ENCODE results near the gene L3MBTL4.

L3MBTL4 gene

DNA sequence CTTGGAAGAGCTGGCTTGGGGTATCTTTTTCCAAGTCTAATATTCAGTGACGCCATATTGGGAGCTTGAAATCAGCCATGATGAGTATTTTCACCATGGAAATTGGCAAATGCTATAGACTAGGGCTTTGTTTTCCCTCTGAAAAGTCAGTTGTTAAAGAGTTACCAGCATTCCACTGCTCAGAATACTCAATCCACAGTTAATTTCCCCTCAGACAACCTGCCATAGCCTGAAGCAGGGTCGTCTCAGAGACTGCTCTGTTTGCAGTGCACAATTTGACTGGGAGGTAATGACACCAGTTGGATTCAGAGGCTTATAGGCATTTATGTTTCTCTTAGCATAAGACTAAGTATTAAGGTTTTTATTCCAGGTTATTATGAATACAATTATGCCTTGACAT is 483.9 kb downstream of the L3MBTL4 start:
- ChIA-PET POLR2A (no interaction called here), CTCF (no interaction called here)
- WGBS (ENCODE audit: insufficient coverage) = 85% methylated on average over 2 of the region's 2 CpGs

DNA sequence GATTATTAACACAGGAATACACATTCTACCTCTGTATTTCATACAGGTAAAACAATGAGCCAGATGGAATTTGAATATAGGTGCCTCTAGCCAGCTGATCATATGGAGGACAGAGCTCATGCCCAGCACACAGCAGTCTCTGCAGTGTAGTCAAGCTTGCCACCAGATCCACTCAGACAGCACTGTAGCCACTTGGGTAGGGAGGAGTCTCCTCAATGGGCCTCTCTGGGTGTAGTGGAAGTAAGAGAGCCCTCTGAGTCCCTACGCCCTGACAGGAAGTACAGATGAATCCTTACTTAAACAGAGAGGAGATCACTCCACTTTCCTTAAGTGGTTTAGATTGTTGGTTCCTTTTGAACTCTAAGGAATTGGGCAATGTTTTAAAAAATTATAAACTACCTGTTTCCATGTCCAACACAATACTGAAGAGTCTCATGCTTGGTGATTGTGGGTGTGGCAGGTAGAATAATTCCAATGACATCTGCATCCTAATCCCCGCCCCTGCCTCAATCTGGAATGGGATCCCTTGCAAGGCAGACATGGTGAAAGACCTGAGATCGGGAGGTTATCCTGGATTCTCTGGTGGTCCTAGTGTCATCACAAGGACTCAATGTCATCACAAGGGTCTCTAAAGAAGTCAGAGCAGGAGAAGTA is 496.4 kb downstream of the L3MBTL4 start:
- Histone ChIP-seq H3K9me3 (ENCODE audit: control extremely low read depth in 1 of 5, control insufficient read depth in 4 of 5, insufficient read depth in 2 of 5, low read depth in 1 of 5, low read length in 4 of 5) (no peaks in the 10 kb centered on the region), H3K27ac (ENCODE audit: insufficient read depth in 1 of 2, low read depth in 1 of 2, low read length in 2 of 2, poor library complexity in 1 of 2, severe bottlenecking in 2 of 2) (no peak overlapping the region), H3K4me1 (ENCODE audit: control extremely low read depth in 1 of 4, control insufficient read depth in 4 of 4, insufficient read depth in 4 of 4, low read length in 3 of 4) (no peaks in the 10 kb centered on the region), H3K4me3 (ENCODE audit: control insufficient read depth in 1 of 7, extremely low read depth in 1 of 7, insufficient read depth in 4 of 7, low read depth in 2 of 7, low read length in 6 of 7) (no peak overlapping the region), H3K36me3 (ENCODE audit: control insufficient read depth in 4 of 4, insufficient read depth in 4 of 4, low read length in 3 of 4) (no peaks in the 10 kb centered on the region), H3K27me3 (replicated peaks in 2 of 5; ENCODE audit: control insufficient read depth in 4 of 5, insufficient read depth in 5 of 5, low read length in 4 of 5) (peaks cover 0 to 4% (median 3%) of the 10 kb centered on the region in 5 experiments)
- DNase-seq = no peak
- 88% methylated on average over 1 of the region's 3 CpGs for WGBS (ENCODE audit: insufficient coverage)
- CTCF ChIA-PET = no interaction called here
- POLR2A ChIA-PET = no interaction called here

More for the DNA sequence above, 483.9 kb downstream of the L3MBTL4 start:
- Histone ChIP-seq H3K27ac (ENCODE audit: insufficient read depth in 1 of 2, low read depth in 1 of 2, low read length in 2 of 2, poor library complexity in 1 of 2, severe bottlenecking in 2 of 2) (no peak overlapping the region), H3K36me3 (ENCODE audit: control insufficient read depth in 4 of 4, insufficient read depth in 4 of 4, low read length in 3 of 4) (no peaks in the 10 kb centered on the region), H3K27me3 (replicated peaks in 2 of 5; ENCODE audit: control insufficient read depth in 4 of 5, insufficient read depth in 5 of 5, low read length in 4 of 5) (peaks cover 0 to 5% (median 2%) of the 10 kb centered on the region in 5 experiments), H3K4me1 (ENCODE audit: control extremely low read depth in 1 of 4, control insufficient read depth in 4 of 4, insufficient read depth in 4 of 4, low read length in 3 of 4) (no peaks in the 10 kb centered on the region), H3K4me3 (ENCODE audit: control insufficient read depth in 1 of 7, extremely low read depth in 1 of 7, insufficient read depth in 4 of 7, low read depth in 2 of 7, low read length in 6 of 7) (no peak overlapping the region), H3K9me3 (ENCODE audit: control extremely low read depth in 1 of 5, control insufficient read depth in 4 of 5, insufficient read depth in 2 of 5, low read depth in 1 of 5, low read length in 4 of 5) (peaks cover 0 to 5% (median 0%) of the 10 kb centered on the region in 5 experiments)
- DNase-seq = no peak

DNA sequence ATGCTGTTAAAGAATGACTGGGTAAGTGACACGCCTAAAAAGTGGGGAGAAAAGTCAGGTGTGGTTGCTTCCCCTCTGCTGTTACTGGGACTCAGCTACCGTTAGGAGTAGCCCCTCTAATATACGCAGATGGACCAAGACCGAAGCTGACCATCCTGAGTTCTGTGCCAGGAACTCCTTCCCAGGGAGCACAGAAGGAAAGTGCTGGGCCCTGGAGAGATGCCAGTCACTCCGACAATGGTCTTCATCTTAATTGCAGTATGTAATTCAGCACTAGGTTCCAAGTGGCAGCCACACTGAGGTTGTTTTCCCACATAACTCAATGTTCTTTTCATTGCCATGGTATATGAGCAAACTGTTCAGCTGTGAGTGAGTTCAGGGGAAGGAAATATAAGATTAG is 499.8 kb downstream of the L3MBTL4 start:
- H3K27ac ChIP-seq (ENCODE audit: insufficient read depth in 1 of 2, low read depth in 1 of 2, low read length in 2 of 2, poor library complexity in 1 of 2, severe bottlenecking in 2 of 2) = no peak overlapping the region
- no peak for DNase-seq
- H3K4me3 ChIP-seq (ENCODE audit: control insufficient read depth in 1 of 7, extremely low read depth in 1 of 7, insufficient read depth in 4 of 7, low read depth in 2 of 7, low read length in 6 of 7) = no peak overlapping the region
- peaks cover 0 to 4% (median 3%) of the 10 kb centered on the region in 5 experiments for H3K27me3 ChIP-seq (replicated peaks in 2 of 5; ENCODE audit: control insufficient read depth in 4 of 5, insufficient read depth in 5 of 5, low read length in 4 of 5)
- 100% methylated on average over 2 of the region's 5 CpGs for WGBS (ENCODE audit: insufficient coverage)
- ChIA-PET CTCF (no interaction called here), POLR2A (no interaction called here)
- H3K9me3 ChIP-seq (ENCODE audit: control extremely low read depth in 1 of 5, control insufficient read depth in 4 of 5, insufficient read depth in 2 of 5, low read depth in 1 of 5, low read length in 4 of 5) = no peaks in the 10 kb centered on the region
- H3K36me3 ChIP-seq (ENCODE audit: control insufficient read depth in 4 of 4, insufficient read depth in 4 of 4, low read length in 3 of 4) = no peaks in the 10 kb centered on the region
- H3K4me1 ChIP-seq (ENCODE audit: control extremely low read depth in 1 of 4, control insufficient read depth in 4 of 4, insufficient read depth in 4 of 4, low read length in 3 of 4) = no peaks in the 10 kb centered on the region

DNA sequence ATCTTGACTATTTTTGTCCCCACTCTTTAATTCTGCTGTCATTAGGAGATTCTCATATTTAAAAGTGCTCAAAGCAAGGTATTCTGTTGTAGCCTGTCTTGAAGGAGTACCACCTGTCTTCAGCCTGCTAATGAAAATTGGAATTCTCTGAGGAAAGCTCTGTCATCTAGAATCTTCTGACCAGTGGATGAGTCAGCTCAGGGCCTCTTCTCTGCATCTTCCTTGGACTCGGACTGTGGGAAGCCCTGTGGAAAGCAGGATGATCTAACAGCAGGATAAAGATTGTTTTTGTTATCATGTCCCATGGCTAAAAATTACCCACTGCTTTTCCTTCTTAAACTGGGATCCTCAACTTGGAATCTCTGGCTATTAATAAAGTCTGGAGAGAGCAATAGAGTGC is 500.7 kb downstream of the L3MBTL4 start:
- POLR2A ChIA-PET = no interaction called here
- no peak for DNase-seq
- Histone ChIP-seq H3K27me3 (replicated peaks in 2 of 5; ENCODE audit: control insufficient read depth in 4 of 5, insufficient read depth in 5 of 5, low read length in 4 of 5) (peaks cover 0 to 4% (median 2%) of the 10 kb centered on the region in 5 experiments), H3K36me3 (ENCODE audit: control insufficient read depth in 4 of 4, insufficient read depth in 4 of 4, low read length in 3 of 4) (no peaks in the 10 kb centered on the region), H3K4me3 (ENCODE audit: control insufficient read depth in 1 of 7, extremely low read depth in 1 of 7, insufficient read depth in 4 of 7, low read depth in 2 of 7, low read length in 6 of 7) (no peak overlapping the region), H3K4me1 (ENCODE audit: control extremely low read depth in 1 of 4, control insufficient read depth in 4 of 4, insufficient read depth in 4 of 4, low read length in 3 of 4) (no peaks in the 10 kb centered on the region), H3K27ac (ENCODE audit: insufficient read depth in 1 of 2, low read depth in 1 of 2, low read length in 2 of 2, poor library complexity in 1 of 2, severe bottlenecking in 2 of 2) (no peak overlapping the region), H3K9me3 (ENCODE audit: control extremely low read depth in 1 of 5, control insufficient read depth in 4 of 5, insufficient read depth in 2 of 5, low read depth in 1 of 5, low read length in 4 of 5) (no peaks in the 10 kb centered on the region)
- WGBS (ENCODE audit: insufficient coverage) = 40% methylated on average over 1 of the region's 1 CpG
- CTCF ChIA-PET = no interaction called here

DNA sequence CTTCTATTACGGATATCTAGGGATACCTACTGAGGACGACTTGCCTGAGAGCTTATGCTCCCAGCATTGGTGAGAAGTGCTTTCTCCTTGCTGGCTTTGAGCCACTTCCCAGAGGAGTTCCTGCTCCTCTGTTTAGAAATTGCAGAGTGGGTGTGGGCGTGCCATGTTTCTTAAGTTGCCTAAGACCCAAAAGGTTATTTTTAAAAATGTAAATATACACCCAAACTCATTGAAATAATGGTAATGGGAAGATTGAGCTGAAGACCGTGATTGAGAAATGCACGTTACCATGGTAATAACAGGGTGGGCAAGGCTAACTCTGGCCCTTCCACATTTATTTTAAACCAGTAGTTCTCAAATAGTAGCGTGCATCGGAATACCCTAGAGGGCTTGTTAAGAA is 502.1 kb downstream of the L3MBTL4 start:
- WGBS (ENCODE audit: insufficient coverage) = 96% methylated on average over 4 of the region's 7 CpGs
- no peaks in the 10 kb centered on the region for H3K4me1 ChIP-seq (ENCODE audit: control extremely low read depth in 1 of 4, control insufficient read depth in 4 of 4, insufficient read depth in 4 of 4, low read length in 3 of 4)
- no peak for DNase-seq
- H3K36me3 ChIP-seq (ENCODE audit: control insufficient read depth in 4 of 4, insufficient read depth in 4 of 4, low read length in 3 of 4) = no peaks in the 10 kb centered on the region
- H3K4me3 ChIP-seq (ENCODE audit: control insufficient read depth in 1 of 7, extremely low read depth in 1 of 7, insufficient read depth in 4 of 7, low read depth in 2 of 7, low read length in 6 of 7) = no peak overlapping the region
- H3K27ac ChIP-seq (ENCODE audit: insufficient read depth in 1 of 2, low read depth in 1 of 2, low read length in 2 of 2, poor library complexity in 1 of 2, severe bottlenecking in 2 of 2) = no peak overlapping the region
- POLR2A ChIA-PET = no interaction called here
- H3K27me3 ChIP-seq (replicated peaks in 2 of 5; ENCODE audit: control insufficient read depth in 4 of 5, insufficient read depth in 5 of 5, low read length in 4 of 5) = peaks cover 0 to 4% (median 2%) of the 10 kb centered on the region in 5 experiments
- CTCF ChIA-PET = interaction anchor here (2.3 kb wide), 1 partner anchor 22 kb away, joined by 6 read pairs; no protein-coding TSS in a partner anchor
- no peaks in the 10 kb centered on the region for H3K9me3 ChIP-seq (ENCODE audit: control extremely low read depth in 1 of 5, control insufficient read depth in 4 of 5, insufficient read depth in 2 of 5, low read depth in 1 of 5, low read length in 4 of 5)

DNA sequence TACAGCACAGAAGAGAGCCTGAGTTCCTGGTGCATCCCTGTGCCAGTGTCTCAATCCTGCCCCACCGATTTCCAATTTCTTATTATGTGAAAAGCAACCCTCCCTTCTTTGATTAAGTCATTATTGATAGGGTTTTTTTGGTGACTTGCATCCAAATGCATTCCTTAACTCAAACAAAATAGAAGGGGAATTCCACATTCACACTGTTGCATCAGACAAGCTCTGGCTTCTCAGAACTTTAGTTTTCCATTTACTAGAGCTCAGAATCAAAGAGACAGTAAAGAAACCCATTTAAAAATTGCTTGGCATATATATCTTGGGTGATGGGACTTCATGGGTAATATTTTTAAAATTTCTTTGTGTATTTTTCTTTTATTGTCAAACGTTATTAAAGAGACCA is 505.6 kb downstream of the L3MBTL4 start:
- H3K36me3 ChIP-seq (ENCODE audit: control insufficient read depth in 4 of 4, insufficient read depth in 4 of 4, low read length in 3 of 4) = no peaks in the 10 kb centered on the region
- ChIA-PET POLR2A (interaction anchor here (0.6 kb wide), 1 partner anchor 525 kb away, joined by 5 read pairs; no protein-coding TSS in a partner anchor), CTCF (interaction anchor here (0.8 kb wide), 1 partner anchor 11 kb away, joined by 3 read pairs; no protein-coding TSS in a partner anchor)
- H3K9me3 ChIP-seq (ENCODE audit: control extremely low read depth in 1 of 5, control insufficient read depth in 4 of 5, insufficient read depth in 2 of 5, low read depth in 1 of 5, low read length in 4 of 5) = peaks cover 0 to 2% (median 0%) of the 10 kb centered on the region in 5 experiments
- no CpG with 5 or more reads among the region's 2 CpGs for WGBS (ENCODE audit: insufficient coverage)
- H3K4me3 ChIP-seq (ENCODE audit: control insufficient read depth in 1 of 7, extremely low read depth in 1 of 7, insufficient read depth in 4 of 7, low read depth in 2 of 7, low read length in 6 of 7) = no peak overlapping the region
- no peak overlapping the region for H3K27ac ChIP-seq (ENCODE audit: insufficient read depth in 1 of 2, low read depth in 1 of 2, low read length in 2 of 2, poor library complexity in 1 of 2, severe bottlenecking in 2 of 2)
- H3K4me1 ChIP-seq (ENCODE audit: control extremely low read depth in 1 of 4, control insufficient read depth in 4 of 4, insufficient read depth in 4 of 4, low read length in 3 of 4) = no peaks in the 10 kb centered on the region
- no peak for DNase-seq
- H3K27me3 ChIP-seq (replicated peaks in 2 of 5; ENCODE audit: control insufficient read depth in 4 of 5, insufficient read depth in 5 of 5, low read length in 4 of 5) = peaks cover 0 to 10% (median 2%) of the 10 kb centered on the region in 5 experiments

All from common myeloid progenitor, CD34-positive (primary cell).